ENCODE results near the gene ITGA3.
"Not testable (repeated sequence)": the region's sequence is repeated elsewhere in the genome, so short reads cannot be mapped to it uniquely, and the experiment has no call there.

ITGA3 gene

DNA sequence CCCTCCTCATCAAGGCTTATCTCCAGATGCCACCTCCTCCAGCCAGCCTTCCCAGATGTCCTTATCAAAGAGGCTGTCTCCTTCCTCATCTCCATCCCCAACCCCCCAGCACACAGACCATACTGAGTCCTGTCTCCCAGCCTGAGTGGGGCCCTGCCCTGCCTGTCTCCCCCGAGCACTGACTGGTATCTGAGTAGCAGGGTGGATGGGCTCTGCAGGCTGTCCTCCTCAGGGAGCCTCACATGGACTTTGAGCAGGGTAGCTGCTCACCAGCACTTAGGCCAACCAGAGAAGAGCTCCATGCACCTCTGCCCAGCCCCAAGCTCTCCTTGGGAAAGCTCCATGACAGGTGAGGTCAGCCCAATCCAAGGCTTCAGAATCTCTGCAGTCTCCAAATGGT is 20.0 kb upstream of the ITGA3 start:
- no peak for TF ChIP-seq CTCF (IDR thresholded peaks at IDR 0.05)
- H3K36me3 ChIP-seq = no peaks in the 10 kb centered on the region
- H3K9me3 ChIP-seq = no peaks in the 10 kb centered on the region
- H3K4me3 ChIP-seq = no peak overlapping the region
- peaks cover 0 to 75% (median 49%) of the 10 kb centered on the region in 4 donors for H3K4me1 ChIP-seq
- H3K27ac ChIP-seq = peak overlapping the region; percentile 83 to 89
- intact Hi-C loops (cut with DNase I; ENCODE audit: low total_unique reads) = loop anchor here (2.0 kb wide), 1 partner anchor 19 kb away; no protein-coding TSS in a partner anchor
- H3K27me3 ChIP-seq = no peaks in the 10 kb centered on the region
- no peak for DNase-seq

GRCh38 chr17:50036455-50037261 is 19.3 kb upstream of the ITGA3 start:
- peak in 1 of 2 donors; percentile 60 for DNase-seq
- Histone ChIP-seq H3K27ac (peak overlapping the region; percentile 83 to 89), H3K4me3 (no peak overlapping the region), H3K36me3 (no peaks in the 10 kb centered on the region), H3K9me3 (no peaks in the 10 kb centered on the region), H3K4me1 (peaks cover 0 to 68% (median 46%) of the 10 kb centered on the region in 4 donors), H3K27me3 (no peaks in the 10 kb centered on the region)
- TF ChIP-seq CTCF (IDR thresholded peaks at IDR 0.05) = no peak
- intact Hi-C loops (cut with DNase I; ENCODE audit: low total_unique reads) = no loop called here

GRCh38 chr17:50037321-50038107 is 18.4 kb upstream of the ITGA3 start:
- intact Hi-C loops (cut with DNase I; ENCODE audit: low total_unique reads) = no loop called here
- peak; percentile 69 to 93 for DNase-seq
- H3K27ac ChIP-seq = peak overlapping the region; percentile 83 to 89

DNA sequence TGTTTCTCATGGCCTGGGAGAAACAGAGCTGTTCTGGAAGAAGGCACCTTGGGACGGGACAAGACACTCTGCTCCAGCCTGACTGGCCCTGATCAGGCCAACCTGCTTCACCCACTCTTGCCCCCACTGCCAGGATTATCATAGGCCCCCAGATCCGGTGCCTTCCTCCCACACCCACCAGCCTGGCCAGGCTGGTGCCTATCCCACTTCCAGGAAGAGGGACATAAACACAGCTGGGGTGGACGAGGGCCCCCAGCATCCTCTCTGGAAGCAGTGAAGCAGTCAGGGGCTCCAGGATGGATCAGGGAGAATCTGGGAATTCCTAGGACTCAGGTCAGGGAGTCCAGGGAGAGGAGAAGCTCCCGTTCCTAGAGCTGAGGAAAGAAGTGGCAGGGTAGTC is 16.9 kb upstream of the ITGA3 start:
- H3K36me3 ChIP-seq = no peaks in the 10 kb centered on the region
- H3K9me3 ChIP-seq = no peaks in the 10 kb centered on the region
- TF ChIP-seq CTCF (IDR thresholded peaks at IDR 0.05) = no peak
- peak overlapping the region; percentile 83 to 89 for H3K27ac ChIP-seq
- H3K27me3 ChIP-seq = no peaks in the 10 kb centered on the region
- intact Hi-C loops (cut with DNase I; ENCODE audit: low total_unique reads) = no loop called here
- peak in 1 of 2 donors; percentile 34 for DNase-seq
- no peak overlapping the region for H3K4me3 ChIP-seq
- H3K4me1 ChIP-seq = peaks cover 5 to 56% (median 45%) of the 10 kb centered on the region in 4 donors

More at GRCh38 chr17:50037321-50038107, 18.4 kb upstream of the ITGA3 start:
- Histone ChIP-seq H3K36me3 (no peaks in the 10 kb centered on the region), H3K9me3 (no peaks in the 10 kb centered on the region), H3K27me3 (no peaks in the 10 kb centered on the region), H3K4me1 (peaks cover 0 to 59% (median 46%) of the 10 kb centered on the region in 4 donors), H3K4me3 (no peak overlapping the region)
- TF ChIP-seq CTCF (IDR thresholded peaks at IDR 0.05) = no peak

GRCh38 chr17:50040496-50040895 is 15.4 kb upstream of the ITGA3 start:
- H3K4me1 ChIP-seq = peaks cover 5 to 56% (median 45%) of the 10 kb centered on the region in 4 donors
- H3K27ac ChIP-seq; H3K27me3 ChIP-seq; H3K4me3 ChIP-seq; H3K36me3 ChIP-seq; H3K9me3 ChIP-seq; intact Hi-C loops (cut with DNase I; ENCODE audit: low total_unique reads): not testable (repeated sequence)
- peak in 1 of 2 donors; percentile 20 for DNase-seq

DNA sequence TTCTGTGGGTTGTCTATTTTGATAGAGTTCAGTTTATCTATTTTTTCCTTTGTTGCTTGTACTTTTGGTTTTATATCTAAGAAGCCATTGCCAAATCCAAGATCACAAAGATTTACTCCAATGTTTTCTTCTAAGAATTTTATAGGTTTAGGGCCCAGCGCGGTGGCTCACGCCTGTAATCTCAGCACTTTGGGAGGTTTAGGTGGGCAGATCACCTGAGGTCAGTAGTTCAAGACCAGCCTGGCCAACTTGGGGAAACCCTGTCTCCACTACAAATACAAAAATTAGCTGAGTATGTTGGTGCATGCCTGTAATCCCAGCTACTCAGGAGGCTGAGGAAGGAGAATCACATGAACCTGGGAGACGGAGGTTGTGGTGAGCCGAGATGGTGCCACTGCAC is 13.7 kb upstream of the ITGA3 start:
- intact Hi-C loops (cut with DNase I; ENCODE audit: low total_unique reads) = no loop called here
- Histone ChIP-seq H3K27me3 (no peaks in the 10 kb centered on the region), H3K4me3 (no peak overlapping the region), H3K27ac (no peak overlapping the region), H3K36me3 (no peaks in the 10 kb centered on the region), H3K4me1 (peaks cover 5 to 42% (median 31%) of the 10 kb centered on the region in 4 donors), H3K9me3 (no peaks in the 10 kb centered on the region)
- peak in 1 of 2 donors; percentile 19 for DNase-seq
- TF ChIP-seq CTCF (IDR thresholded peaks at IDR 0.05) = no peak

Measured in tibial artery (tissue), 4 donors.